Esophagus mucosa (tissue), 1 donor: ENCODE measurements around the gene HSP90AB1. TPM values are rescaled to one million over a fixed set of nuclear protein-coding genes. Genes with fewer than 3 reads are reported as not detected.
A peak's percentile ranks its signal among the peaks of the same experiment; 100 is the strongest.

Experiments
- ATAC-seq: fragments of 200-7000 bp; cut with Tn5 transposase; one replicate; pipeline ENCODE4 v1.9.1; 2020
- total RNA-seq: library from RNA; stranded (reverse); gene quantifications from one replicate; pipeline ENCODE4 v1.2.4, GENCODE V29; 2023
- donor health status: DM: yes; HTN: yes; CAD: no.

Gene HSP90AB1
- total RNA-seq, 1 donor from 2014 or later: 412 TPM

GRCh38 chr6:44235891-44236516, 10.9 kb upstream of the HSP90AB1 start:
- no peak for ATAC-seq

GRCh38 chr6:44237021-44237812, 9.7 kb upstream of the HSP90AB1 start:
- ATAC-seq: peak; percentile 98

- peak; percentile 85 for ATAC-seq
Observed at GRCh38 chr6:44237813-44238433, 9.0 kb upstream of the HSP90AB1 start.

GRCh38 chr6:44238687-44239350, 8.1 kb upstream of the HSP90AB1 start:
- no peak for ATAC-seq

- ATAC-seq: no peak
Observed at GRCh38 chr6:44243345-44243744, 3.6 kb upstream of the HSP90AB1 start.

GRCh38 chr6:44245391-44245911, 1.4 kb upstream of the HSP90AB1 start:
- ATAC-seq: no peak

GRCh38 chr6:44245912-44246662, 814 bp upstream of the HSP90AB1 start:
- ATAC-seq: peak; percentile 52

GRCh38 chr6:44247338-44248302, 719 bp downstream of the HSP90AB1 start:
- peak; percentile 71 for ATAC-seq

- ATAC-seq: no peak
Observed at GRCh38 chr6:44248579-44248978, 1.7 kb downstream of the HSP90AB1 start.

- ATAC-seq: no peak
Observed at GRCh38 chr6:44249082-44249748, 2.3 kb downstream of the HSP90AB1 start.

- ATAC-seq: no peak
Observed at GRCh38 chr6:44250067-44250717, 3.3 kb downstream of the HSP90AB1 start.

GRCh38 chr6:44250718-44251123, 3.8 kb downstream of the HSP90AB1 start:
- ATAC-seq: no peak

- ATAC-seq: no peak
Observed at GRCh38 chr6:44251576-44252524, 4.9 kb downstream of the HSP90AB1 start.

- no peak for ATAC-seq
Observed at GRCh38 chr6:44253307-44254101, 6.6 kb downstream of the HSP90AB1 start.

GRCh38 chr6:44254191-44255104, 7.5 kb downstream of the HSP90AB1 start:
- ATAC-seq: no peak

GRCh38 chr6:44255105-44255808, 8.4 kb downstream of the HSP90AB1 start:
- peak; percentile 2 for ATAC-seq
